HL-60 (cell line): Measurements from ENCODE around the gene LAX1.

Source experiments
- CTCF ChIP-seq: IDR thresholded peaks from one replicate; pipeline ENCODE4 v1.5.1; 2011; ENCODE audit warnings: low read length, control low read depth, inconsistent platforms; ENCODE audit not compliant: insufficient read depth
- GABPA ChIP-seq: IDR thresholded peaks from 2 replicates; pipeline ENCODE4 v1.6.1; 2012; ENCODE audit warnings: low read depth
- POLR2AphosphoS5 ChIP-seq: IDR thresholded peaks from 2 replicates; pipeline ENCODE4 v1.6.1; 2012; ENCODE audit warnings: low read depth
- REST ChIP-seq: IDR thresholded peaks from 2 replicates; pipeline ENCODE4 v1.6.1; 2012; ENCODE audit warnings: low read depth; ENCODE audit not compliant: insufficient replicate concordance

GRCh38 chr1:203776636-203777035, 11.7 kb downstream of the LAX1 start:
- TF ChIP-seq CTCF (peak; percentile 6), REST (no peak), POLR2AphosphoS5 (no peak), GABPA (no peak)
